OCI-LY1 (cell line): ENCODE data around the gene GASK1A.

ENCODE experiments used
- H2AFZ ChIP-seq: fragments of 200-600 bp; sonication (generic), shearing (Covaris generic); 2 replicates; pipeline ENCODE4 v1.6.0; 2014; ENCODE audit warnings: antibody characterized with exemption, mild to moderate bottlenecking, low read length
- H3F3A ChIP-seq: fragments of 200-600 bp; sonication (generic), shearing (Covaris generic); 2 replicates; pipeline ENCODE4 v1.6.0; 2014; ENCODE audit warnings: mild to moderate bottlenecking, antibody characterized with exemption, low read length, moderate library complexity; ENCODE audit not compliant: insufficient read depth
- H3K27ac ChIP-seq: fragments of 200-600 bp; sonication (generic); 2 replicates; pipeline ENCODE4 v1.5.1; 2014; ENCODE audit warnings: low read length, mixed run types, mild to moderate bottlenecking, low read depth; ENCODE audit not compliant: poor library complexity, severe bottlenecking
- H3K27me3 ChIP-seq: fragments of 200-600 bp; sonication (generic); 2 replicates; pipeline ENCODE4 v1.6.0; 2014; ENCODE audit warnings: antibody characterized with exemption, mild to moderate bottlenecking, low read length, moderate library complexity; ENCODE audit not compliant: insufficient read depth
- H3K36me3 ChIP-seq: fragments of 200-600 bp; sonication (generic); 2 replicates; pipeline ENCODE4 v1.6.1; 2014; ENCODE audit warnings: mild to moderate bottlenecking, antibody characterized with exemption, low read length, moderate library complexity, mixed read lengths; ENCODE audit not compliant: insufficient read depth
- H3K4me1 ChIP-seq: fragments of 200-600 bp; sonication (generic); 2 replicates; pipeline ENCODE4 v1.5.1; 2014; ENCODE audit warnings: mild to moderate bottlenecking, low read length, moderate library complexity; ENCODE audit not compliant: insufficient read depth, severe bottlenecking
- H3K4me2 ChIP-seq: fragments of 200-600 bp; sonication (generic), shearing (Covaris generic); 2 replicates; pipeline ENCODE4 v1.6.1; 2014; ENCODE audit warnings: low read length
- H3K4me3 ChIP-seq: fragments of 200-600 bp; sonication (generic); 2 replicates; pipeline ENCODE4 v1.5.1; 2014; ENCODE audit warnings: low read length, low read depth, mild to moderate bottlenecking, mixed read lengths; ENCODE audit not compliant: poor library complexity, severe bottlenecking
- H3K79me2 ChIP-seq: fragments of 200-600 bp; shearing (Covaris generic); 2 replicates; pipeline ENCODE4 v1.6.1; 2016; ENCODE audit warnings: mixed run types, low read length, mixed read lengths; ENCODE audit not compliant: insufficient read depth
- H3K9ac ChIP-seq: fragments of 200-600 bp; sonication (generic), shearing (Covaris generic); 2 replicates; pipeline ENCODE4 v1.6.1; 2014; ENCODE audit warnings: mild to moderate bottlenecking, low read length, mixed read lengths
- H3K9me2 ChIP-seq: fragments of 200-600 bp; sonication (generic), shearing (Covaris generic); 2 replicates; pipeline ENCODE4 v1.6.1; 2014; ENCODE audit warnings: low read depth, mild to moderate bottlenecking, low read length, mixed read lengths
- H3K9me3 ChIP-seq: fragments of 200-600 bp; shearing (Covaris generic); 2 replicates; pipeline ENCODE4 v1.6.1; 2014; ENCODE audit warnings: low read length, mixed read lengths
- H4K20me1 ChIP-seq: fragments of 200-600 bp; sonication (generic), shearing (Covaris generic); 2 replicates; pipeline ENCODE4 v1.6.0; 2016; ENCODE audit warnings: mild to moderate bottlenecking, low read length; ENCODE audit not compliant: insufficient read depth
- CTCF ChIP-seq: fragments of 200-600 bp; sonication (generic), shearing (Covaris generic); IDR thresholded peaks from 2 replicates; pipeline ENCODE4 v1.5.1; 2017; ENCODE audit warnings: mild to moderate bottlenecking, antibody characterized with exemption, low read length, moderate library complexity, mixed read lengths
- EZH2 ChIP-seq: fragments of 200-600 bp; sonication (generic), shearing (Covaris generic); IDR thresholded peaks from 2 replicates; pipeline ENCODE4 v1.8.0; 2017; ENCODE audit warnings: borderline replicate concordance, mixed run types, mild to moderate bottlenecking, antibody characterized with exemption, low read length, moderate library complexity, mixed read lengths

The GASK1A gene

GRCh38 chr3:43019006-43019809, 40.1 kb downstream of the GASK1A start:
- TF ChIP-seq CTCF (no peak), EZH2 (no peak)
- no peak overlapping the region for H3K9ac ChIP-seq
- peaks cover 5% of the 10 kb centered on the region for H3K4me1 ChIP-seq
- H3K4me2 ChIP-seq: no peak overlapping the region
- H3K27me3 ChIP-seq: no peaks in the 10 kb centered on the region
- no peaks in the 10 kb centered on the region for H3F3A ChIP-seq
- H3K4me3 ChIP-seq: no peak overlapping the region
- H3K79me2 ChIP-seq: no peaks in the 10 kb centered on the region
- H3K9me2 ChIP-seq: no peaks in the 10 kb centered on the region
- no peaks in the 10 kb centered on the region for H3K36me3 ChIP-seq
- no peaks in the 10 kb centered on the region for H4K20me1 ChIP-seq
- no peak overlapping the region for H3K27ac ChIP-seq
- no peak overlapping the region for H2AFZ ChIP-seq
- H3K9me3 ChIP-seq: no peaks in the 10 kb centered on the region

GRCh38 chr3:43019826-43020225, 40.7 kb downstream of the GASK1A start:
- H3K9me2 ChIP-seq: no peaks in the 10 kb centered on the region
- H3F3A ChIP-seq: no peaks in the 10 kb centered on the region
- no peaks in the 10 kb centered on the region for H3K9me3 ChIP-seq
- no peak overlapping the region for H3K27ac ChIP-seq
- no peak for TF ChIP-seq EZH2
- no peak for TF ChIP-seq CTCF
- H3K9ac ChIP-seq: no peak overlapping the region
- H3K4me2 ChIP-seq: no peak overlapping the region
- peaks cover 5% of the 10 kb centered on the region for H3K4me1 ChIP-seq
- no peak overlapping the region for H2AFZ ChIP-seq
- H3K27me3 ChIP-seq: no peaks in the 10 kb centered on the region
- no peaks in the 10 kb centered on the region for H3K36me3 ChIP-seq
- no peaks in the 10 kb centered on the region for H4K20me1 ChIP-seq
- H3K4me3 ChIP-seq: no peak overlapping the region
- H3K79me2 ChIP-seq: no peaks in the 10 kb centered on the region

GRCh38 chr3:43021186-43021585, 42.1 kb downstream of the GASK1A start:
- Histone ChIP-seq H3K9me3 (no peaks in the 10 kb centered on the region), H3K36me3 (no peaks in the 10 kb centered on the region), H3K4me2 (no peak overlapping the region), H2AFZ (no peak overlapping the region), H3K9me2 (no peaks in the 10 kb centered on the region), H3K4me1 (peaks cover 5% of the 10 kb centered on the region), H3K27ac (no peak overlapping the region), H3K4me3 (no peak overlapping the region), H3K27me3 (no peaks in the 10 kb centered on the region), H3F3A (no peaks in the 10 kb centered on the region), H3K79me2 (no peaks in the 10 kb centered on the region), H3K9ac (no peak overlapping the region), H4K20me1 (no peaks in the 10 kb centered on the region)
- no peak for TF ChIP-seq CTCF
- TF ChIP-seq EZH2: no peak
